Natural killer cell (primary cell): ENCODE results near the gene STAP2. TPM values are rescaled to one million over a fixed set of nuclear protein-coding genes. Genes with fewer than 3 reads are reported as not detected.

ENCODE experiments used
- ATAC-seq, 3 donors: fragments of 150-1000 bp in 2 of 3; fragments of 200-7000 bp in 1 of 3; cut with Tn5 transposase; 1 replicate in 1 of 3; 2 replicates in 2 of 3; pipeline ENCODE4 v1.10.0; 2021; ENCODE audit warnings: mild to moderate bottlenecking in 2 of 3, moderate library complexity in 2 of 3
- DNase-seq, 2 donors: peaks; one replicate each; pipeline versions ENCODE4 v3.0.0 to v3.0.0-alpha.2; 2013 to 2021; ENCODE audit warnings: mixed read lengths in 1 of 2
- H3K27ac ChIP-seq: one replicate; pipeline ENCODE4 v1.5.1; 2013; ENCODE audit warnings: mild to moderate bottlenecking, low read length
- H3K27me3 ChIP-seq: one replicate; pipeline ENCODE4 v1.6.1; 2013; ENCODE audit warnings: low read length; ENCODE audit not compliant: control insufficient read depth, insufficient read depth
- H3K36me3 ChIP-seq: one replicate; pipeline ENCODE4 v1.6.1; 2013; ENCODE audit warnings: low read length; ENCODE audit not compliant: control insufficient read depth, insufficient read depth
- H3K4me1 ChIP-seq: one replicate; pipeline ENCODE4 v1.6.1; 2013; ENCODE audit warnings: low read length; ENCODE audit not compliant: control insufficient read depth, insufficient read depth
- H3K4me3 ChIP-seq: one replicate; pipeline ENCODE4 v1.5.1; 2013; ENCODE audit warnings: low read length
- H3K9me3 ChIP-seq: one replicate; pipeline ENCODE4 v1.6.1; 2013; ENCODE audit warnings: low read length; ENCODE audit not compliant: control insufficient read depth, insufficient read depth
- H3K27ac Mint-ChIP-seq, 2 donors: one replicate each; pipeline ENCODE4 v1.8.0; 2022; ENCODE audit warnings: mild to moderate bottlenecking in 2 of 2, mixed read lengths in 2 of 2, moderate library complexity in 1 of 2
- H3K27me3 Mint-ChIP-seq, 2 donors: one replicate each; pipeline ENCODE4 v1.8.0; 2022; ENCODE audit warnings: low read depth in 2 of 2, mixed read lengths in 2 of 2
- H3K36me3 Mint-ChIP-seq: one replicate; pipeline ENCODE4 v1.8.0; 2022; ENCODE audit warnings: mixed read lengths
- H3K4me1 Mint-ChIP-seq, 2 donors: one replicate each; pipeline ENCODE4 v1.8.0; 2022; ENCODE audit warnings: mixed read lengths in 2 of 2
- H3K4me3 Mint-ChIP-seq: one replicate; pipeline ENCODE4 v1.8.0; 2022; ENCODE audit warnings: mild to moderate bottlenecking, moderate library complexity, mixed read lengths
- H3K9me3 Mint-ChIP-seq, 2 donors: one replicate each; pipeline ENCODE4 v1.8.0; 2022; ENCODE audit warnings: mixed read lengths in 2 of 2
- CTCF ChIP-seq: fragments of 200-600 bp; IDR thresholded peaks from one replicate; pipeline ENCODE4 v1.8.0; 2022; ENCODE audit warnings: antibody characterized with exemption
- WGBS: methylation state at CpG from one replicate; pipeline ENCODE4 v1.1.7; 2013; ENCODE audit warnings: missing lambda C conversion rate; ENCODE audit not compliant: insufficient coverage; 5-methylcytosine and 5-hydroxymethylcytosine counted together
- intact Hi-C: fragments of 100-400 bp; cut with micrococcal nuclease; formaldehyde crosslinking; loops from one replicate; pipeline ENCODE4 v1.14.2; 2022
- total RNA-seq, 4 donors: library from RNA; stranded (reverse); fragments of 120-200 nt in 1 of 4; gene quantifications; one replicate each; pipeline versions ENCODE4 v1.2.3 to v1.2.4, GENCODE V29; 2013 to 2022

STAP2 gene
- total RNA-seq: 1 to 10 TPM; 1.4 to 3.3 (median 2.0) TPM
- 1.4 TPM for total RNA-seq (2013)

- no peaks in the 10 kb centered on the region for H3K9me3 ChIP-seq
- peak within 1 kb of the TSS; percentile 39 for H3K27ac ChIP-seq
- intact Hi-C loops: no loop called here
- ATAC-seq: no peak
- no peaks in the 10 kb centered on the region for H3K27me3 ChIP-seq
- H3K27ac Mint-ChIP-seq: peak within 1 kb of the TSS; percentile 75 to 85
- H3K9me3 Mint-ChIP-seq: peaks cover 0 to 11% of the 10 kb centered on the region in 2 donors
- H3K36me3 Mint-ChIP-seq: no peaks in the 10 kb centered on the region
- WGBS: 53% methylated on average over 26 of the region's 27 CpGs
- H3K36me3 ChIP-seq: no peaks in the 10 kb centered on the region
- no peaks in the 10 kb centered on the region for H3K27me3 Mint-ChIP-seq
- peak within 1 kb of the TSS; percentile 39 for H3K4me3 ChIP-seq
- no peak for TF ChIP-seq CTCF
- no peak for DNase-seq
- peaks cover 25% of the 10 kb centered on the region for H3K4me1 ChIP-seq
- H3K4me3 Mint-ChIP-seq: peak within 1 kb of the TSS; percentile 92
- peaks cover 12 to 42% of the 10 kb centered on the region in 2 donors for H3K4me1 Mint-ChIP-seq
Observed at GRCh38 chr19:4338441-4339355, at the start of gene STAP2. Gene STAP2, minus strand, starts transcription at chr19:4338827. Its CDS starts 74 bp downstream, at chr19:4338753.

- Mint-ChIP-seq H3K27me3 (no peaks in the 10 kb centered on the region), H3K4me3 (no peak overlapping the region), H3K9me3 (no peaks in the 10 kb centered on the region), H3K27ac (no peak overlapping the region), H3K36me3 (no peaks in the 10 kb centered on the region), H3K4me1 (peaks cover 19 to 25% of the 10 kb centered on the region in 2 donors)
- intact Hi-C loops: no loop called here
- ATAC-seq (no peak), DNase-seq (no peak)
- Histone ChIP-seq H3K27ac (no peak overlapping the region), H3K9me3 (no peaks in the 10 kb centered on the region), H3K36me3 (peaks cover 11% of the 10 kb centered on the region), H3K27me3 (no peaks in the 10 kb centered on the region), H3K4me3 (no peak overlapping the region), H3K4me1 (peaks cover 27% of the 10 kb centered on the region)
- no peak for TF ChIP-seq CTCF
- WGBS: 91% methylated on average over 13 of the region's 13 CpGs
Observed at GRCh38 chr19:4386041-4386782, 47.6 kb upstream of the STAP2 start.

- no peak overlapping the region for H3K27ac Mint-ChIP-seq
- no peaks in the 10 kb centered on the region for H3K27me3 Mint-ChIP-seq
- Histone ChIP-seq H3K36me3 (peaks cover 11% of the 10 kb centered on the region), H3K4me1 (peaks cover 27% of the 10 kb centered on the region), H3K9me3 (no peaks in the 10 kb centered on the region), H3K4me3 (no peak overlapping the region), H3K27ac (no peak overlapping the region), H3K27me3 (no peaks in the 10 kb centered on the region)
- H3K4me3 Mint-ChIP-seq: no peak overlapping the region
- 97% methylated on average over 15 of the region's 15 CpGs for WGBS
- intact Hi-C loops: no loop called here
- peaks cover 22 to 32% of the 10 kb centered on the region in 2 donors for H3K4me1 Mint-ChIP-seq
- no peaks in the 10 kb centered on the region for H3K36me3 Mint-ChIP-seq
- ATAC-seq (no peak), DNase-seq (no peak)
- TF ChIP-seq CTCF: no peak
- H3K9me3 Mint-ChIP-seq: no peaks in the 10 kb centered on the region
Observed at GRCh38 chr19:4385291-4386040, 46.8 kb upstream of the STAP2 start.
